ENCODE measurements around the gene DSC2.

DNA sequence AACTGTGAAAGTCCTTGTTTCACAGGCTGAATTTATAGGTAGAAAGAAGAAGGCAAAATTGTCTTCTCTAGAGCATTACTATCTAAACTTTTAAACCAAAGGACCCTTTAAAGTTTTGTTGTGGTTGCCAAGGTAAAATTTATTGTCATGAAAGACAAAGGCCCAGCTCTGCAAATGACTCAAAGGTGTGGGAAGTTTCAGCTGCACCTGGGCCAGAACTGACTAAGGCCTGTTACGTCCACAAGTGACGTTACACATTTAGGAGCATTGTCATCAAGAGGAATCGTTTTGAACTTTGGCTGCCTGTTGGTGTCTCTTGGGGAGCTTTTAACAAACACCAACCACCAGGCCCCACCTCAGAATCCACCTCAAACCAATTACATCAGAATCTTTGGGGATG is 51.6 kb downstream of the DSC2 start:
- TF ChIP-seq EZH2 (IDR thresholded peaks at IDR 0.05; ENCODE audit: insufficient read depth, poor library complexity, severe bottlenecking) (no peak), EZH2phosphoT487 (IDR thresholded peaks at IDR 0.05; ENCODE audit: insufficient read depth, low read depth) (no peak)

Measured in GM23248 (cell line).